DMS114 treated with DMSO at 0.1 percent for 48 hours (cell line): Measurements from ENCODE around the gene NEU3.
"Not testable (repeated sequence)": the region's sequence is repeated elsewhere in the genome, so short reads cannot be mapped to it uniquely, and the experiment has no call there.

ENCODE experiments used
- DNase-seq: peaks from one replicate; lab custom pipeline; 2025; ENCODE audit not compliant: unreplicated experiment; lab: John Stamatoyannopoulos, UW

NEU3 gene

DNA sequence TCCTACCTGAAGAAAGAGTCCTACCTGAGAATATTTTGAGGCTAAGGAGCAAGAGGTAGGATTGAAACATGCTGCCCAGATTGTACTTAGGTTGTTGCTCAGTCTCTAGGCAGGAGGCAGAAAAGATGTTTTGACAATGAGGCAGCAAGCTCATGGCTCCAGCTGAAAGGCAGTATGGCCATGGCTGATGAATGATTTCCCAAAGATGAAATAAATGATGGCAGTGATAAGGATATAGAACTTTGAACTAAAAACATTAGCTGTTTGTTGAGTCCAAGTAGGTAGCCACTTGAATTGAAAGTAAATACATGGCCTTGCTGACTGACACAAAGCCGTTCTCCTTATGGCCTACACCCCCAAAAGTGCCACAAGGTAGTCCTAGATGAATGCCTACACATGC, 6.8 kb upstream of the NEU3 start:
- DNase-seq: no peak

DNA sequence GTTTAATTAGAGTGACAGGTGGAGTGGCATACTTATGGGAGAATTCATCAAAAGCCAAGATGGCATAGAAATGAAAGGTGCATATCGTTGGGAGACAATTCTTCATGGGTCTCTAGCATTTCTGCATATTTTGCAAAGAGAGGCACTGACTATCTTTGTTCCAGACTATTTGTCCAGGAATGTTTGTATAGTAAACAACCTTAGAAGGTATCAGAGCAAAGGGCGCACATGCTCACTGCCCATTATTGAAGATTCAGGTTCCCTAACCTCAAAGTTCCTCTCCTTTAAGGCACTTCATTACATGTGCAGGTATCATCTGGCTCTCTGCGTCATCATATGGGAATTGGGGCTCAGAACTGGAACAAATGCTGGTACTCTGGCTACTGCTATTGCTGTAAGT, 4.7 kb upstream of the NEU3 start:
- DNase-seq: no peak

DNA sequence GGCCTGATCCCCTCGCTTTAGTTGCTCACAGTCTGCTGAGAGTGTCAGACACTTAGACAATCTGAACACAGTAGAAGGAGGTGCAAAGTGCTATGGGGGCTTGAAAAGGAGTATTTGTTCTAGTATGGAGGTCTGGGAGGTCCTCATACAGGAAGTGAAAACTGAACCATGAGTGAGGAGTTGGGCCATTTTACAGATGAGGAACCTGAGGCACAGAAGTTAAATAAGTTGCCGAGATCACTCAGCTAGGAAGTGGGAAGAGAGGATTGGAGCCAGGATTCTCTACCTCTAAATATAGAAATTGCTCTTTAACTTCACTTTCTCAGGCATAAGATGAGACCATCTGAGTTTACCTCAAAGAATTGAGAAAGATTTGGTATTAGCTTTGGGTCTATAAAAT, 4.0 kb upstream of the NEU3 start:
- DNase-seq: no peak

DNA sequence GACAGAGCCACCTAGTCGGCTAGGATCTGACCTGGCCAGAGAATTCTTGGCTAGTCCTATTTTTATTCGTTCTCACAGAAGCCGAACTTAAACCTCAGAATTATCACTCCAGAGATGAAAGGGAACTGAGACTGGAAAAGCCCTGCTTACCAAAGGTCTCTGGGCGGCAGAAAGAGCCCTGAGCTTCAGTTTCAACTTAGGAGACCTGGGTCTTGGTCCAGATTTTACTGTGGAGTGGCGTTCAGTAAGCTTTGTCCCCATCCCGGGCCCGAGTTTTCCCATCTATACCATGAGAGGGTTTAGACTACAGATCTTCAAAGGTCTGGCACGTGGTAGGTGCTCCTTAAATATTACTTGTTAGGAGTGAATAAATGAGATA, 516 bp downstream of the NEU3 start:
- DNase-seq: no peak

DNA sequence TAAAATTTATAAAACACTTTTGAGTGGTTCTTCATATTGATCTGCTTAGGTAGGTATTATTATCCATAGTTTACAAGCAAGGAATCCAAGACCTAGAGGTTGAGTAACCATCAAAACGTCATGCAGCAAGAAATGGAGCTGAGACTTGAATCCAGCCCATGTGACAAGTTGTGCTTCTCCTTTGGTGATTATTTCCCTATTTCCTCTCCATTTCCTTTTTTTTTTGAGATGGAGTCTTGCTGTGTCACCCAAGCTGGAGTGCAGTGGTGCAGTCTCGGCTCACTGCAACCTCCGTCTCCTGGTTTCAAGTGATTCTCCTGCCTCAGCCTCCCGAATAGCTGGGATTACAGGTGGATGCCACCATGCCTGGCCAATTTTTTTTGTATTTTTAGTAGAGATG, 1.4 kb downstream of the NEU3 start:
- not testable (repeated sequence) for DNase-seq

DNA sequence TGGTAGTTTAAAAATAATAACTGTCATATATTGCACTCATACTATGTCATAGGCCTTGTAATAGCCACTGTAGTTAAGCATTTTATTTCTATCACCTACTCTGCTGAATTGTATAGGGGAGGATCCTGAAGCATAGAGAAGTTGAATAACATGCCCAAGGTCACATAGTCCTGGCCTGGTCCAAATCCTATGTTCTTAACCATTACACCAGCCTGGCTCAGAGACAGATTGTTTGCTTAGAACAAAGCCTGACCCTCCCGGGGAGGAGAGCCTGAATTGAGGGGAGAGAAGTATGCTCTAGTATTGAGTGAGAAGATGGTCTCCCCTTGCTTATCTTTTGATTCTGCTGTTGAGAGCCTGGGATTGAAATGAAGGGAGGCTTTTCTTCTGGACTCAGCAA, 2.2 kb downstream of the NEU3 start:
- no peak for DNase-seq

DNA sequence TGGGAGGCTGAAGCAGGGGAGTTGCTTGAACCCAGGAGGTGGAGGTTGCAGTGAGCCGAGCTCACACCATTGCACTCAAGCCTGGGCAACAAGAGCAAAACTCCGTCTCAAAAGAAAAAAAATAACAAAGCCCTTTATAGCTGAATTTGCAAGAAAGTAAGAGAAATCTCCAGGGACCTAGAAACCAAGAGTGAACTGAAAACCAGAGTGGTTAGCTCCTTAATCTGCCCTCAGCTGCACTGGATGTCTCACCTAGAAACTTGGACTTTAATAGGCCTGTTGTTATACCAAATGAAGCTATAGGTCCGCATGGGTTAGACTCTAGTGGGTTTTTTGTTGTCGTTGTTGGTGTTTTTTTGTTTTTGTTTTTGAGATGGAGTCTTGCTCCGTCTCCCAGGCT, 4.1 kb downstream of the NEU3 start:
- DNase-seq: no peak

DNA sequence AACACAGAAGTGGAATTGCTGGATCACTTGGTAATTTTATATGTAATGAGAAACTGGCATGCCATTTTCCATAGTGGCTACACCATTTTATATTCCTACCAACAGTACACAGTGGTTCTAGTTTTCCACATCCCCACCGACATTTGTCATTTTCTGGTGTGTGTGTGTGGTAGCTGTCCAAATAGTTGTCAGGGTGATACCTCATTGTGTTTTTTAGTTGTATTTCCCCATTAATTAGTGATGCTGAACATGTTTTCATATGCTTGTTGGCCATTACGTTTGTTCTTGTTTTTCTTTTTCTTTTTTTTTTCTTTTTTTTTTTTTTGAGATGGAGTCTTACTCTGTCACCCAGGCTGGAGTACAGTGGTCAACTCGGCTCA, 12.2 kb downstream of the NEU3 start:
- DNase-seq: no peak

DNA sequence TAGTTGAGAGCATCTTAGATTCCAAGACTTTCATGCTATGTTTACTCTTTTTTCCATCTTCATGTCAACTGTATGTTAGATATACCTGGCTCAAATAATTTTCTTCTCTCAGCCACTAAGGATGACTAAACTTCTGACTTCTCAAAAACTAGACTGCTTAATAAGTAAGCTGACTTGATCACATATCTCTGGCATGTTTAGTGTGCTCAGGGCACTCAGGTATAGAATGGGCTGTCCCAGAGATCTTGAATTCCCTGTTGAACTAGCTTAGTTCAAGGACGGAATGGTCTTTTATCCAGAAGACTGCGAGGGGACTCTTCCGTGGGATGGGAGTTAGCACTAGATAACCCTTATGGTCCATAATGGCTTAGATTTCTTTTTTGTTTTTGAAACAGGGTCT, 13.0 kb downstream of the NEU3 start:
- no peak for DNase-seq

DNA sequence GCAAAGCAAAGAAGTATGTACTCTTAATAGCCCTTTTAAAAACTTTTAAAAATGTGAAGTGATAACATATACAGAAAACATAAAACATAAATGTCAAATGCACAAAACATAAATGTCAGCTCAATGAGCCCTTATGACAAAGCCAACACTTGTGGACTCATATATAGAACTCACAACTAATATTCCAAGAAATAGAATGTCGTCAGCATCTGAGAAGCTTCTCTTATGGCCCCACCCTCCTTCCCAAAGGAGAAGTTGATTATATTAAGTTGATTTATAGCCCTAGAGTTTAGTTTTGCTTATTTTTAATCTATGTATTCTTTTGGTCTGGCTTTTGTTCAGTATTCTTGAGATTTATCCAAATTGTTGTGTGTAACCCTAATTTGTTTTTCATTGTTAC, 13.8 kb downstream of the NEU3 start:
- no peak for DNase-seq

DNA sequence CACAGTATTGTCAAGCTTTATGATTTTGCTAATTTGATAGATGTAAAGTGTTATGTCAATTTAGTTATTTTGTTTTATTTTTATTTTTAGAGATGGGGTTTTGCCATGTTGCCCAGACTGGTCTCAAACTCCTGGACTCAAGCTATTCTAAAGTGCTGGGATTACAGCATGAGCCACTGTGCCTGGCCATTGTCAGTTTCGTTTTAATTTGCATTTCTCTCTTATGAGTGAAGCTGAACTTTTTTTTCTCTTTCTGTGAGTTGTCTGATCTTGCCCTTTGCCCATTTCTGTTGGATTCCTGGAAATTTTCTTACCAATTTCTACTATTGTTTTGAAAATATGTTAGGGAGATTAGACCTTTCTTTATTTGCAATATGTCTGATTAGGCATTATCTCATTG, 15.5 kb downstream of the NEU3 start:
- no peak for DNase-seq

DNA sequence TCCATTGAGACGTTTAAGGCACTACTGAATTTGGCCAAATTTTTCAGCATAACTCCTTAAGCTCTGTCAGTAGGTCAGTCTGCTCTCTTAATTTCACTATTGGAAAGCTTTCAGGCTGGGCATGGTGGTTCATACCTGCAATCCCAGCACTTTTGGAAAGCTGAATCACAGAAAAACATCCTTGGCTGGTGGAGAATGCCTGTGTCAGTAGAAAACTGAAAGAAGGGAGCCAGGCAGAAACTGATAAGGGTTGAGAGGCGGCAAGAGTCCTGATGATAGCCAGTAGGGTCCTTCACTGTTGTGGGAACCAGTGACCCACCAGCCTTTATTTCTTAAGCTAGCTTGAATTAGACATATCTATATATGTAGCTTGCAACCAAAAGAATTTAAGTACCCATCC, 22.6 kb downstream of the NEU3 start:
- no peak for DNase-seq

DNA sequence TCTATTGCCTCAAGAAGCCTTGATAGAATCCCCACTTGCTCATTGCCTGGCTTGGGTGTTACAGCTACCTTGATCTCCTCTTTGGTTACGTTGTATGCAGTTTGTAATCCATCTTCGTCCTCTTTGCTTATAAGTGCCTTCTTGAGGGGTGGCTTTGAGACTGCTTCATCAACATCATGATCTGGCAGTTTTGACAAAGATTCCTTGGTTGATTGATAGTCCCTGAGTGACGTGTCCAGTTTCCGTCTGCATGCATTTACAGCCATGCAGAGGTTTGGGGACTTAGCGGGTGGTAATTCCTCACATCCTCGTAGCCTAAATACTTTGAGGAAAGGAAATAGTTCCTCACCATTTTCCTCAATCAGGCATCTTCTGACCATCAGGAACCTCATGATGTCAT, 23.1 kb downstream of the NEU3 start:
- DNase-seq: no peak

DNA sequence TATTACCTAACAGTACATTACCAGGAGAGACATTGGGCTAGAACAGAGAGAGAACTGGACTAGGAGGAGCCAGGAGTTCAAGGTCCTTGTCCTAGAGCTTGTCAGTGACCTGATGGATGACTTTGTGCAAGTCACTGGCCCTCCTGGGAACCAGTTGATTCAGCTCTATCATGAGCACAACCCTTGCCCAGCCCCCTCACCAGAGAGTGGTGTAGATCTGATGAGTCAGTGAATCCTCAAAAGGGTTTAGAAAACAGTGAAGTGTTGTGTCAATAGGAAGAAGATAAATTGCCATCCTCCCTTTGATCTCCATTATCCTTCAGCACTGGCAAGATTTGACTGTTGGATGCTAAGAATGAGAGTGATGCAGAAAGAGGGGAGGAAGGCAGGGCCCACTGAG, 24.3 kb downstream of the NEU3 start:
- no peak for DNase-seq

DNA sequence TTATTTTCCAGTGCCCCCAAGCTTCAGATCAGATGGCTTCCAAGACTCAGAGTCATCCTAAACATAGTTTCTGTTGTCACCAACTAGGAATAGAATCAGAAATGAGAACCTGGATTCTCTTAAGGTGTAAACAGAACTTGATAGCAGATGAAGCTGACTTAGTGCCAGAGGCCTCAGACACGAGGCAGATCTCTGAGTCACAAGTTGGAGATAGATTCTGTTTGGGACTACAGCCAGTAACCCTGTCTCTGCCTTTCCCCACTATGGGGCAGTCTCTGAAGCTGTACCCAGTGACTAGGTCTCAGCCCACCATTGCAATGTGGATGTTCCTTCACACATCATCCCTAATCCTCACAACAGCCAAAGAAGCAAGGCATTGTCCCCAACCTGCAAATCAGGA, 25.4 kb downstream of the NEU3 start:
- DNase-seq: no peak

DNA sequence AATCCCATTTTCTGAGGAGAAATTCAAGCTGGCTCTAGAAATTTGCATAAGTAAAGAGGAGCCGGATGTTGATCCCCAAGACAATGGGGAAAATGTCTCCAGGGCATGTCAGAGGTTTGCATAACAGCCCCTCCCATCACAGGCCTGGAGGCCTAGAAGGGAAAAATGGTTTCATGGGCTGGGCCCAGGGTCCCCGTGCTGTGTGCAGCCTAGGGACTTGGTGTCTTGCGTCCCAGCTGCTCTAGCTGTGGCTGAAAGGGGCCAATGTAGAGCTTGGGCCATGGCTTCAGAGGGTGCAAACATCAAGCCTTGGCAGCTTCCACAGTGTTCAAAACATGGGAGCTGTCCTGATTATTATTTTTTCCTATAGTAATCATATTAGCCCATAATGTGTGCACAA, 30.5 kb downstream of the NEU3 start:
- not testable (repeated sequence) for DNase-seq

DNA sequence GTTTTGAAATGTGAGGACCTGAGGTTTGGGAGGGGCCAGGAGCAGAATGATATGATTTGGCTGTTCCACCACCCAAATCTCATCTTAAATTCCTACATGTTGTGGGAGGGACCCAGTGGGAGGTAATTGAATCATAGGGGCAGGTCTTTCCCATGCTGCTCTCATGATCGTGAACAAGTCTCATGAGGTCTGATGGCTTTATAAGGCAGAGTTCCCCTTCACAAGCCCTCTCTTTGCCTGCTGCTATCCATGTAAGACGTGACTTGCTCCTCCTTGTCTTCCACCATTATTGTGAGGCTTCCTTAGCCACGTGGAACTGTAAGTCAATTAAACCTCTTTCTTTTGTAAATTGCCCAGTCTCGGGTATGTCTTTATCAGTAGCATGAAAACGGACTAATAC, 31.6 kb downstream of the NEU3 start:
- DNase-seq: not testable (repeated sequence)

DNA sequence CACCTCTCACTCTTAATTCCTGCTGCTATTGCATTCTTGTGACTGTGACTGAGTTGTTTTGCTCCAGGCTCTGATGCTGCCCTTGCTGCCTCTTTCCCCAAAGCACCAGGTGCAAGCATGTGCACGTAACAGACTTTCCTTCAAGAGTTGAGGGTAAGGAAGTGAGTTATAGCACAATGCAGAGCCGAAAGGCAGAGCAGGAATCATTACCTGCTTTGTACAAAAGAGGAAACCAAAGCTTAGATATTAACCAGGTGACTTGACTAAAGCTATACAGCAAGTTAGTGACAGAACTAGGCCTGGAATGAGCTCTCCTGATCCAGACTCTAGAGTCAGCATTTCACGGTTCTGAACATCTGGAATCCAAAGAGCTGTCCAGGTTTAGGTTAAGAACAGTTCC, 33.6 kb downstream of the NEU3 start:
- no peak for DNase-seq

DNA sequence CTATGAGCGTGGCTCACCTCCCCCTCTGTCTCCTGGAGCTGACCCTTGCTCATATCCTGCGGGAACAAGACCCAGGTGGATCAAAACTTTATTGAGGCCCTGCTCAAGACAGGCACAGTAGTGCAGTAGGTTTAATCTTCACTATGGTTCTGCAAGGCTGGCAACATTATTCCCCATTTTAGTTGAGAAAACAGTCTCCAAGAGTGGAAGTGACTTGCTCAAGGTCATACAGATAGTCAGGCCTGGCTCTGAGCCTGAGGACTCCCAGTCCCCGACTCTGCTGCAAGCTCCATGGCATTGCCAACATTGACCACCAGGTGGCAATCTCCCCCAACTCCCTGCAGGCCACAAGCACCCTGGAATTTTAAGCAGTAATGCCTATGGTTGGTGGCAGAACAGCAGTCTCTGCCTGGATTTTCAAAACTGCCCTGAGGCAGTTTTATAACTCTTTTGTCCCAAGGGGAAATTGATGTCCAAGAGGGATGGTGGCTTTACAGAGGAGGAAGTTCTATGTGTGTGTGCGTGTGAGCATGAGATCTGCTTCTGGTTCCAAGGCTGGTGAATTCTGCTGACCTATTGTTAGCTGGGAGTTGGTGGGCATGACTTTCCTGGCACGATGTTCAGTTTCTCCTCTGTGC, 34.1 kb downstream of the NEU3 start:
- DNase-seq: peak; percentile 53

DNA sequence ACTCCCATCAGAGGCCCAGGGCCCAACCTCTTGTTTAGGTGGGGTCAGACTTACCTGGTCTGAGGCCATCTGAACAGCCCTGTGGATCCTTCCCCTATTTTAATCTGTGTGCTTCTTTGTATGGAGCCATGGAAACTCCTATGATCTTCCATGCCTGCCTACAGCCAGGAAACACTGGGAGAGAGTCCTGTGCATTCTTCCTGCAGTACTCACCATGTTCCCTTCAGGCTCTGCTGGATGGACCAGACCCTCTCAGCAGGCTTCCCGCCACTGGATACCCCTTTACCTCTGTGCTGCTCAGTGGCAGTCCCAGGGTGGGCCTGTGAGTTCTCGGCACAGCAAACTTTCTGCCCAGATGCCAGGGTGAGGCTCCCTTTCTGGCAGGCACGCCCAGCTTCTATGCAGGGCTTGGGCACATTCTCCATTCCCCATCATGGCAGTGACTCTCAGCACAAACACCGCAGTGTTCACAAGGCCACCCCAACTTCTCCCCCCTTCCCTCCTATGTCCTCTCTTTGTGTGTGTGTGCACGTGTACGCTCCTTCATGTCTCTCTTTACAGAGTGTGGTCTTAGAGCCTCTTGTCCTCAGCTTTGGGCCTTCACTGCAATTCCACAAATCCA, 34.8 kb downstream of the NEU3 start:
- DNase-seq: no peak

DNA sequence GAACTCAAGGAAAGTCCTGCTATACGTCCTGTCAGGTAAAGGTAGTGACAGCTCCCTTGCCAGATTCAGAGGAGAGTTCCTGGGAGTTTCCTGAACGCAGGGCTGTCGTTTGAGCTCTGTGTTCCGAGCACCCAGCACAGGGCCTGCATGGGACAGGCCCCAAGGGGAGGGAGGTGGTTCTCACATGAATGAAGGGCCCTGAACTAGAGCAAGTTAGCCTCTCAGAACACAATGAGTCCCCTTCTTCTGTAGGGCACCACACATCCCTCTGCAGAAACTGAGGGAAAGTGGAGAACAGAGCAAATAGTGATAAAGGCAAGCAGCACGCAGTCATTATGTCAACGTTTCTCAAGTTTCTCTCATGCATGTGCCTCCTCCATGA, 35.3 kb downstream of the NEU3 start:
- no peak for DNase-seq

DNA sequence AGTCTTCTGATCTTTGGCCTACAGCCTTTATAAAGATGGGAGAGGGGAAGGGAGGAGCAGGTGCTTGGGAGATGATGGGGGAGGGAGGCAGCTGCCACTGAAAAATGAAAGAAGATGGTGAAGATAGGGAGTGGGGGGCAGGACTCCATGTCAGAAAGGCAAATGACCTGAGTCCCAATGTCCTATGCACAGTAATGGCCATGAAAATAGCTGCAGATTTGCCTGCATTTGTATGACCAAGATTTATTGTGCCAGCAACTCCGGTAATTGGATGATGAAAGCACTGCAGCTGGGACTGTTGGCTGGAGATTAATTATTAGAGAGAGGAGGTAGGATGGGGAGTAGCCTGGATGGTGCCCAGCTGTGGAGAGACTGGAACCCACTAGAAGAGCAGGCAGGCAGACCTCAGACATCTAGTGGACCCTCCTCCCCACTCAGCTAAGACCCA, 36.1 kb downstream of the NEU3 start:
- DNase-seq: no peak

DNA sequence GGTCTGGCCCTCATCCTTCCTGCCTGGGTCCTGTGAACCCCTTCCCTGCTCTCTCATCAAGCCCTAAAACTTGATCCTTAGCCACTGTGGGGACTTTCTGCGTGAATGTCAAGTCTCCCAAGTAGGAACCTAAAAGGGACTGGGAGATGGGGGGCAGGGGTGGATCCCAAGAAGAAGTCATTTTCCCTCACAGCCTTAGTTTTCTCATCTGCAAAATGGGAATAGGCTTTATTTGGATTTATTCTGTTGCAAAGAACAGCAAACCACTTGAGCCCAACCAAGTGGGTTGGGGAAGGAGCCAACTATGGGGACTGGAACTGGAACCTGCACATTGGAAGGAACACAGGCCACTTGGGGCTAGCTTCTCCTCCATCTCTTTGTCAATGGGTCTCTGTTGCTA, 36.8 kb downstream of the NEU3 start:
- no peak for DNase-seq
